ENCODE measurements around the gene FAM168A. TPM values are rescaled to one million over a fixed set of nuclear protein-coding genes. Genes with fewer than 3 reads are reported as not detected.

Gene FAM168A
- total and polyA plus RNA-seq, 2 of the 8 experiments (the other 6 are each of a cell fraction or from before 2014, with no cell fraction given) = 17.1 to 21.6 TPM

- no peaks in the 10 kb centered on the region for H3K23me2 ChIP-seq (ENCODE audit: low read depth, low read length)
- DNase-seq (ENCODE audit: low read depth in 1 of 2, low spot score in 2 of 2) (no peak), FAIRE-seq (no peak)
- H2AK5ac ChIP-seq (ENCODE audit: low read depth, low read length) = no peak overlapping the region
- H4K8ac ChIP-seq (ENCODE audit: extremely low read depth, insufficient read depth, low read length) = no peak overlapping the region
- H3K14ac ChIP-seq (ENCODE audit: insufficient read length) = no peak overlapping the region
- H3K4me1 ChIP-seq (replicated peaks in 1 of 4; ENCODE audit: control insufficient read depth in 3 of 4, insufficient read depth in 4 of 4, low read length in 3 of 4) = no peaks in the 10 kb centered on the region
- TF ChIP-seq SAP30 (IDR thresholded peaks at IDR 0.05; ENCODE audit: insufficient read depth, insufficient replicate concordance, low read length) = no peak
- TF ChIP-seq SP2 (IDR thresholded peaks at IDR 0.05; ENCODE audit: low read length) = no peak
- TF ChIP-seq ATF2 (IDR thresholded peaks at IDR 0.05; ENCODE audit: low read length) = no peak
- no peak for TF ChIP-seq JUND (IDR thresholded peaks at IDR 0.05; ENCODE audit: low read length)
- TF ChIP-seq NRF1 (IDR thresholded peaks at IDR 0.05; ENCODE audit: low read depth, low read length) = no peak
- TF ChIP-seq KDM5A (IDR thresholded peaks at IDR 0.05; ENCODE audit: low read length) = no peak
- H3K79me1 ChIP-seq (ENCODE audit: low read depth, low read length) = 0 out of 2 replicates have a peak, but pooled peaks cover 2% of the 10 kb centered on the region
- no peak overlapping the region for H3K4me2 ChIP-seq (ENCODE audit: insufficient read depth in 1 of 2, low read depth in 2 of 2, low read length in 2 of 2)
- no peak overlapping the region for H2AFZ ChIP-seq (ENCODE audit: low read length)
- H2BK5ac ChIP-seq (ENCODE audit: low read depth, low read length) = no peak overlapping the region
- no peaks in the 10 kb centered on the region; a peak in 1 of 4 replicates for H3K9me3 ChIP-seq (ENCODE audit: insufficient read depth in 2 of 2, low read depth in 1 of 2, low read length in 1 of 2)
- WGBS, 2 experiments (ENCODE audit: extremely low coverage in 1 of 2, insufficient coverage in 1 of 2, insufficient read length in 1 of 2, insufficient replicate concordance in 2 of 2, low coverage in 1 of 2, low lambda C conversion rate in 2 of 2, missing lambda C conversion rate in 1 of 2) = 94% methylated on average over 10 of the region's 10 CpGs; no CpG with 5 or more reads in 1 of the 2 experiments
- no peaks in the 10 kb centered on the region for H3K27me3 ChIP-seq (replicated peaks in 1 of 4; ENCODE audit: control insufficient read depth in 3 of 4, extremely low read depth in 1 of 4, insufficient read depth in 3 of 4, low read length in 3 of 4)
- CTCF ChIA-PET (ENCODE audit: partially characterized antibody) = interaction anchor here (0.6 to 1.0 kb wide), 2 partner anchors 18 to 72 kb away, joined by 3 read pairs; no protein-coding TSS in a partner anchor
- no peak overlapping the region for H3K4ac ChIP-seq (replicated peaks; ENCODE audit: insufficient read length, low read depth, low read length)
- H3K18ac ChIP-seq (ENCODE audit: extremely low read depth, low read length) = no peak overlapping the region
- no peak overlapping the region for H2BK12ac ChIP-seq (ENCODE audit: low read depth, low read length)
- POLR2A ChIA-PET (ENCODE audit: partially characterized antibody) = no interaction called here
- H3K9ac ChIP-seq (replicated peaks in 1 of 4; ENCODE audit: extremely low read depth in 1 of 4, low read depth in 3 of 4, low read length in 3 of 4) = no peak overlapping the region
- H3K27ac ChIP-seq (ENCODE audit: low read depth, low read length) = no peak overlapping the region
- no peak overlapping the region for H3K23ac ChIP-seq (ENCODE audit: insufficient read length)
- no peak overlapping the region for H3K56ac ChIP-seq (replicated peaks; ENCODE audit: insufficient read length, low read depth, low read length)
- peaks cover 0 to 3% of the 10 kb centered on the region in 2 experiments for H4K20me1 ChIP-seq (replicated peaks in 1 of 2; ENCODE audit: control insufficient read depth in 1 of 2, insufficient read depth in 2 of 2, low read length in 2 of 2)
- H4K91ac ChIP-seq (replicated peaks; ENCODE audit: insufficient read length, low read length) = no peak overlapping the region
- H2BK120ac ChIP-seq (replicated peaks; ENCODE audit: low read depth, low read length) = no peak overlapping the region
- no peak overlapping the region for H4K5ac ChIP-seq (ENCODE audit: insufficient read length, low read depth, low read length)
- no peak overlapping the region for H2BK20ac ChIP-seq (ENCODE audit: low read length)
- H3K4me3 ChIP-seq (ENCODE audit: extremely low read depth in 1 of 4, insufficient read depth in 2 of 4, low read depth in 3 of 4, low read length in 4 of 4) = no peak overlapping the region
- H3K79me2 ChIP-seq (ENCODE audit: control insufficient read depth in 1 of 2, insufficient read depth in 2 of 2, low read length in 2 of 2) = peaks cover 0 to 7% of the 10 kb centered on the region in 2 experiments; a peak in 1 of 4 replicates
- H3K36me3 ChIP-seq (ENCODE audit: control insufficient read depth in 2 of 4, insufficient read depth in 4 of 4, low read length in 3 of 4) = no peaks in the 10 kb centered on the region
- H2BK15ac ChIP-seq (ENCODE audit: low read length) = no peak overlapping the region
Observed at GRCh38 chr11:73508243-73509176, 89.4 kb downstream of the FAM168A start.

Data from H1 (cell line).